ENCODE data around the gene PIEZO1.
A peak's percentile ranks its signal among the peaks of the same experiment; 100 is the strongest.

PIEZO1 gene

DNA sequence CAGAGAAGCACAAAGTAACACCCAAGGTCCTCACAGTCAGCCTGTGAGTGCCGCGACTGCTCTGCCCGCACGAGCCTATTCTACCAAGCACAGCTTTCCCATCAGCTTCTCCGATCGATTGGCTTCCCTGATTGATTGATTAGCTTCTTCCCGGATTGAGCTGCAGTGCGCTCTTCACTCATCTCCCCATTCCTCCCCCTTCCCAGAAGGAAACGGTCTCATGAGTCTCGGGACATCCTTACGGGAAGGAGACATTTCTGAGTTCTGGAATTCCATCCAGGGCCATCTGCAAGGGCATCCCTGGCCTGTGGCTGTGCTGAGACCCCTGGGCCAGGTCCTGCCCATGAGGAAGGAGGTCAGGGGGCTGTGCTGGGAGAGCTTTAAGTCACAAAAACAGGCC, 18.0 kb downstream of the PIEZO1 start:
- Mint-ChIP-seq H3K9me3 (no peaks in the 10 kb centered on the region), H3K27ac (peak overlapping the region; percentile 69), H3K4me3 (no peak overlapping the region), H3K4me1 (ENCODE audit: low read depth) (peaks cover 74% of the 10 kb centered on the region), H3K27me3 (no peaks in the 10 kb centered on the region), H3K36me3 (ENCODE audit: low read depth) (peaks cover 62% of the 10 kb centered on the region)
- intact Hi-C loops (cut with micrococcal nuclease): no loop called here

DNA sequence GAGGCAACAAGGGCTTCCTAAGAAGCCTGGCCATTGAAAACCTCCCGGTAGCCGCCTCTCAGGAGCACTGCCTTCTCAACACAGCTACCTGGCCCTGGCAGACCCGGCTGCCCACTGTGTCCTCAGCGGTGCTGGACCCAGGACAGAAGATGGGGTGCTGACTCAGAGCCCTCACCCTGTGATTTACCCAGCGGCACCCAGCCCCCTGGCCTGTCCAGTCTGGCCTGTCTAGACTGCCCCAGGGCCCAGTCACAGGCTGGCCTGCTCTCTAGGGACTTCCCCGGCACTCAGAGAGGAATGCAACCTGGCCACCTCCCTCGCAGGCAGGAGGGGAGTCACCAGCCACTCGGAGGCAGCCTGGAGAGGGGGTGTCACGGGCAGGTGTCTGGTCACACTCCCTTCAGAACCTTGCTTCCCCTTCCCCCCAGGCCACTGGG, 20.1 kb downstream of the PIEZO1 start:
- intact Hi-C loops (cut with micrococcal nuclease): no loop called here
- H3K4me1 Mint-ChIP-seq (ENCODE audit: low read depth): peaks cover 73% of the 10 kb centered on the region
- H3K4me3 Mint-ChIP-seq: no peak overlapping the region
- H3K36me3 Mint-ChIP-seq (ENCODE audit: low read depth): peaks cover 74% of the 10 kb centered on the region
- no peaks in the 10 kb centered on the region for H3K27me3 Mint-ChIP-seq
- no peaks in the 10 kb centered on the region for H3K9me3 Mint-ChIP-seq
- H3K27ac Mint-ChIP-seq: no peak overlapping the region

DNA sequence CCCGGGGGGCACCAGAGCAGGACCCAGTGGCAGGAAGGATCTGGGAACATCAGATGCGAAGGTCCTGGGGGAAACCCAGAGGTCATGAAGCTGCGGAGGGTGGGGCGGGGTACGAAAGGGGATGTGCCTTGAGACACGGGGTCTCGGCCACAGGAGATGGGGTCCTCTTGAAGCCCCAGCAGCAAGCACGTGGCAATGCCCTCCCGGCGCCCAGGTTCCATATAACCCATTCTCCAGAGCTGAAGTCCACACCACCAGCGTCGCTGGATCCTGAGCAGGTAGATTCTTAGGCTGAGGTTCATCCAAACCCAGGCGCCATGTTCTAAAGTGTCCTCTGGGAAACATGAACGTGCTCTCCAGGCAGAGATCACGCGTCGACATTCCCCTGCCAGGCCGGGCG, 20.9 kb downstream of the PIEZO1 start:
- Mint-ChIP-seq H3K27ac (no peak overlapping the region), H3K4me1 (ENCODE audit: low read depth) (peaks cover 73% of the 10 kb centered on the region), H3K27me3 (no peaks in the 10 kb centered on the region), H3K9me3 (no peaks in the 10 kb centered on the region), H3K36me3 (ENCODE audit: low read depth) (peaks cover 74% of the 10 kb centered on the region), H3K4me3 (no peak overlapping the region)
- intact Hi-C loops (cut with micrococcal nuclease): no loop called here

DNA sequence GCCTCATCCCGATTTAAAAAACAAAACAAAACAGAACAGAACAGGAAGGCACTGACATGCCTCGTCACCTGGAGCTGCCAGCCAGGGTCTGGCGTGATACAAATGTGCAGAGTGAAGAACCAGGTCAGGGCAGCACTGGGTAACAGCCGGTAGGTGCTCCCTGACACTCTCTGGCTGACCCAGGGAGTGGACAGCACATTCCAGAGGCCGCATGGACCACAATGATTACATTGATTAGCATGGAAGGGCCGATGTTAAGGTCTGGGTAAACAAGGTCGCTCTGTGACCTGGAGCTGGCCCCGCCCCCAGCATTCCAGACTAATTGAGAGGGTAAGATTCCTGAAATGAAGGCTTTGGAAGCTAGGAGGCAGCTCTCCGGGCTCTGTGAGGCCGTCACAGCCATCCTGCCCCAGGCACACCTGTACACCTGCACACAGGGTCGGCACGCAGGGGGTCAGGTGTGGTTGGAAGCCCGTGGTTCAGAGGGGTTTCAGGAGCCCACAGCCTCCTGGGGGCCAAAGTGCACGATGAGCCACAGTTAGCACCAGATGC, 21.4 kb downstream of the PIEZO1 start:
- H3K4me1 Mint-ChIP-seq (ENCODE audit: low read depth): peaks cover 73% of the 10 kb centered on the region
- peak overlapping the region; percentile 1 for H3K27ac Mint-ChIP-seq
- no peak overlapping the region for H3K4me3 Mint-ChIP-seq
- intact Hi-C loops (cut with micrococcal nuclease): no loop called here
- no peaks in the 10 kb centered on the region for H3K9me3 Mint-ChIP-seq
- peaks cover 79% of the 10 kb centered on the region for H3K36me3 Mint-ChIP-seq (ENCODE audit: low read depth)
- H3K27me3 Mint-ChIP-seq: no peaks in the 10 kb centered on the region

DNA sequence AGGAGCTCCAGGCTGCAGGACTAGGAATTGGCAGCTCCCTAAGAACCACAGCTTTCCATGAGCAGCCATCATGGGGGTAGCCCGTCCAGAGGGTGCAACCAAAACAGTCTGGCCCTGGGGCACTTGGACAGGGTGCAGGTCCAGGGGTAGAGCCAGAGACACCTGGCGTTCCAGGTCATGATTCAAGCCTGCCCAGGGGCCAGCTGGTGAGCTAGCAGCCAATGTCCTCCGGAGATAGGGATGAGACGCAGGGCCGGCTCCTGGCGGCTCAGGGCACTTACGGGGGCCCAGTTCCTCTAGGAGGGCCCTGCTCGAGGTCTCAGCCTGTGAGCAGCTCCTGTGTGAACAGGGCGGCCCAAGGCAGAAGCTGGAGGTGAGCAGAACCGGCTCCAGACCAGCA, 22.1 kb downstream of the PIEZO1 start:
- Mint-ChIP-seq H3K4me3 (no peak overlapping the region), H3K9me3 (no peaks in the 10 kb centered on the region), H3K36me3 (ENCODE audit: low read depth) (peaks cover 83% of the 10 kb centered on the region), H3K27me3 (no peaks in the 10 kb centered on the region), H3K4me1 (ENCODE audit: low read depth) (peaks cover 73% of the 10 kb centered on the region), H3K27ac (no peak overlapping the region)
- intact Hi-C loops (cut with micrococcal nuclease): no loop called here

DNA sequence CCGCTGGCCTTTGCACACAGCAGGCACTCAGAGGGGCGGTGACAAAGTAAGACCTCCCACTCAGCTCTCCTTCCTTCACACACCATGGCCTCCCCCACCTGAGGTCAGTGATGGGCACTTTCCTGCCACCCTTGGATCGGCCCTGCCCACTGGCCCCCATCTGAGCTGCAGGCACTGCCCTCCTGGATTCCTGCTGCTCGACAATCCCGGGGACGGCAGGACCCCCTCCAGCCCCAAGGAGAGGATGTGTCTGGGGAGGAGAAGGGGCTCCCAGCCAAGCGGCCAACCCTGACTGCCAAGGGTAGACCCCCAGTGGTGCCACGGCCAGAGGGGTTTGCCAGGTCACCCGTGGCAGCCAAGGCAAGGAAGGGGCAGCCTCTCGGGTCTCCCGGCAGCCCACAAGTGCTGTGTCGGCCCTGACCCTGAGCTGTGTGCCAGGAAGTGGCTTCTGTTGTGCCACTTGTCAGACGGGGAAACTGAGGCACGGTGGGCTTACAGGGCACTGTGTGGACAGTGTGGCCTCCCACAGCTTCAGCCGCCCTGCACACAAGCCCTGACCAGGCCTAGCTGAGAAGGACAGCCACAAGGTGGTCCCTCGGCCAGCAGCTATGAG, 22.7 kb downstream of the PIEZO1 start:
- Mint-ChIP-seq H3K4me1 (ENCODE audit: low read depth) (peaks cover 73% of the 10 kb centered on the region), H3K36me3 (ENCODE audit: low read depth) (peaks cover 80% of the 10 kb centered on the region), H3K9me3 (no peaks in the 10 kb centered on the region), H3K4me3 (no peak overlapping the region), H3K27me3 (no peaks in the 10 kb centered on the region), H3K27ac (no peak overlapping the region)
- intact Hi-C loops (cut with micrococcal nuclease): no loop called here

DNA sequence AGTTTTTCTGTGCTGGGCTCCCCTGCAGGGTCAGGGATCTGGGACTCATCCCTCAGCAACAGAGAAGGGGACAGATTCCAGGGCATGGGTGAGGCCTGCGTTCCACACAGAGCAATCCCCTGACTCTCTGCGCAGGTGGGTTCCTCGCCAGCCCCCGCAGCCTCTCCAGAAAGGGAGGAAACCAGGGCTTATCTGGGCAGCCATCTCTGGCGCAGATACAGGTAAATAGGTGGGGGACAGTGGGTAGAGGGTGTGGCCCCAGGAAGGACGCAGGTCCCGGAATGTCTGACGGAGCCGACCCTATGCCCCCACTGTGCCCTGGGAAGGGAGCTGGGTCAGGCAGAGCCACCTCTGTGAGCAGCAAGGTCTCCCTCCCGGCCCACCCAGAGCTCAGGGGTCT, 23.2 kb downstream of the PIEZO1 start:
- H3K27me3 Mint-ChIP-seq: no peaks in the 10 kb centered on the region
- peaks cover 73% of the 10 kb centered on the region for H3K4me1 Mint-ChIP-seq (ENCODE audit: low read depth)
- H3K27ac Mint-ChIP-seq: no peak overlapping the region
- H3K4me3 Mint-ChIP-seq: no peak overlapping the region
- peaks cover 80% of the 10 kb centered on the region for H3K36me3 Mint-ChIP-seq (ENCODE audit: low read depth)
- no peaks in the 10 kb centered on the region for H3K9me3 Mint-ChIP-seq
- intact Hi-C loops (cut with micrococcal nuclease): no loop called here

DNA sequence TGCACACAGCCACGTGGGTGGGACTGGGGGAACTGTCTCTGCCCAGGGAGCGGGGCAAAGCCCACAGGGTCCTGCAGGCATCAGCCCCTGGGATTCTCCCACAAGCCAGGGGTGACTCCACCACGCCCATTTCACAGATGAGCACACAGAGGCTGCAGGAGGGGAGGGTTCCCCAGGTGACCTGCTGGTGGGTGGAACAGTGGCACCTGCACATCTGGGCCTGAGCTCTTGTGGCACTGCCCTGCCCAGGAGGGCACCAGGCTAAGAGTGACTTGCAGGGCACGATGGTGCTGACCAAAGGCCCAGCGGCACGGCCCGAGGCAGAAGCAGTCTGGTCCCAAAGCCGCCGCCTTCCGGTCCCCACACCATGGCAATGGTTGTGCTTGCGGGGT, 23.9 kb downstream of the PIEZO1 start:
- intact Hi-C loops (cut with micrococcal nuclease): no loop called here
- Mint-ChIP-seq H3K4me3 (no peak overlapping the region), H3K27ac (no peak overlapping the region), H3K4me1 (ENCODE audit: low read depth) (peaks cover 69% of the 10 kb centered on the region), H3K36me3 (ENCODE audit: low read depth) (peaks cover 80% of the 10 kb centered on the region), H3K9me3 (no peaks in the 10 kb centered on the region), H3K27me3 (no peaks in the 10 kb centered on the region)

DNA sequence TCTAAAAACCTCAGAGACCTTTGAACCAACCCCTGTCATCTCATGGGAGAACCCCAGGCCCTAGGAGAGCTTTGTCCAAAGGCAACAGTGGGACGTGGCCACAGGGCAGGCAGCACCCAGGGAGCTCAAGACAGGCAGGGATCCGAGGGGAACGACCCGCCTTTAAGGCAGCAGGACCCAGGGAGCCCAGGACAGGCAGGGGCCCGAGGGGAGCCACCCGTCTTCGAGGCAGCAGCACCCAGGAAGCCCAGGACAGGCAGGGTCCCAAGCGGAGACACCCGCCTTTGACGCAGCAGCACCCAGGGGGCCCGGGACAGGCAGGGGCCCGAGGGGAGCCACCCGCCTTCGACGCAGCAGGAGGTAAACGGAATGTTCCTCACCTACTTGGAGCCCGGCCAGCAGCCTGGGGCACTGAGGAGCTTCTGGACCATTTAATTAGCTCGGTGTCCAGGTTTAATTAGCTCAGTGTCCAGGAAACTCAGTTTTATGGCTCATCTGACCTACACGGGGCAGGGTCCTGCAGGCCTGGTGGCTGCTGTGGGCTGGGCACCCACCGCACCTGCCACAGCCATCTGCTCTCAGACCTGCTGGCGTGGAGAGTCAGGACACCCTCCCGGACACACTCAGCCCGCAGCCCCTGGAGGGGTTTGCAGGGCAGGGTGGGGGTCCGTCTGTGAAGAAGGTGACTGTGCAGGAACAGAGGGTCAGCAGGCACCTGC, 24.4 kb downstream of the PIEZO1 start:
- H3K4me3 Mint-ChIP-seq: no peak overlapping the region
- H3K27me3 Mint-ChIP-seq: no peaks in the 10 kb centered on the region
- intact Hi-C loops (cut with micrococcal nuclease): no loop called here
- H3K9me3 Mint-ChIP-seq: no peaks in the 10 kb centered on the region
- H3K36me3 Mint-ChIP-seq (ENCODE audit: low read depth): peaks cover 80% of the 10 kb centered on the region
- peak overlapping the region; percentile 41 for H3K27ac Mint-ChIP-seq
- peaks cover 70% of the 10 kb centered on the region for H3K4me1 Mint-ChIP-seq (ENCODE audit: low read depth)

DNA sequence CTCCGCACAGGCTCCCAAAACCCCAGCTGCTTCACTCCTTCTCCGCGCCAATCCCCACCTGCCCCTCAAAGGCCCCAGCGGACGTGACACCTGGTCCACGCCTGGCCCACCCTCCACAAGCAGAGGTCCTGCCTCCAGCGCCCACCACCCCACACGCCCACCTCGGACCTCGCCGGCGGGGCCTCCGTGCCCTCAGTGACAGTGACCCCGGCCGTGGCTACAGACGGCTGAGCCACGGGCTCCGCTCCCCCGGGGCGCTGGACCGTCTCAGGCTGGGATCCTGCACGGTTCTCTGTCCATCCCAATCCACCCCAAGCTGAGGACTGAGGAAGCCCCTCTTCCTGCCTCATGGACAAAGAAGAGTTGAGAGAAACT, 25.1 kb downstream of the PIEZO1 start:
- Mint-ChIP-seq H3K27me3 (no peaks in the 10 kb centered on the region), H3K4me1 (ENCODE audit: low read depth) (peaks cover 75% of the 10 kb centered on the region), H3K4me3 (no peak overlapping the region), H3K9me3 (no peaks in the 10 kb centered on the region), H3K27ac (peak overlapping the region; percentile 41), H3K36me3 (ENCODE audit: low read depth) (peaks cover 80% of the 10 kb centered on the region)
- intact Hi-C loops (cut with micrococcal nuclease): no loop called here

DNA sequence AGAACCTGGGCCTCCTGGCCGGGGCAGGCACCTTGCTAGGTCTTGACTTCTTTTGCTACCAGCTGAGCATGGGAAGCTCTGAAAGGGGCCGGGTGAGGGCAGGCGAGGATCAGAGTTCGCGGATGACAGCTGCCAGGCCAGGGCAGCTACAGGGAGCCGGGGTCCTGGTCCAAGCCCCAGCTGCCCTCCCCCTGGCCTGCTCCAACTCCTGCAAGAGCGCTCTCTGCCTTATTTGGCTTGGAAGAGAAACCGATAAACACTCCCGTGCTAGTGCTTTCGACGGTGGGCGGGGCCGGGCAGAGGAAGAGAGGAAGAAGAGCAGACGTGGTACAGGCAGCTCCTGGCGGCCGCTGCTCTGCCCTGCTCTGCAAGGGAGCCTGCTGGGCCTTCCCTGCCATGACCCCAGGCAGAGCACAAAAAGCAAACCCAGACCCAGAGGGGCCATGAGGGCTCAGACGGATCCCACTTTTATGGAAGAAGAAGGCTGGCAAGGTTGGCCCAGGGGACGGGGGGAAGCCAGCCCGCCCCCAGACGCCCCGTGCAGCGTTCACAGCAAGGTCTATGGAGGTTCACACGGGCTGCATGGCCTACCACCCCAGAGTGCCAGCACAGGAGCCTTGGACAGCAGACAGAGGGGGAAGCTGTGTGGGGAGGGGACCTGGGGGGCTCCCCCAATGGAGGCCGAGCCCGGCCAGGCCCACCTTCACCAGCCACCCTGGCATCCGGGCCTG, 25.6 kb downstream of the PIEZO1 start:
- H3K9me3 Mint-ChIP-seq: no peaks in the 10 kb centered on the region
- H3K4me3 Mint-ChIP-seq: no peak overlapping the region
- no peaks in the 10 kb centered on the region for H3K27me3 Mint-ChIP-seq
- H3K4me1 Mint-ChIP-seq (ENCODE audit: low read depth): peaks cover 75% of the 10 kb centered on the region
- H3K36me3 Mint-ChIP-seq (ENCODE audit: low read depth): peaks cover 80% of the 10 kb centered on the region
- peak overlapping the region; percentile 41 for H3K27ac Mint-ChIP-seq
- intact Hi-C loops (cut with micrococcal nuclease): no loop called here

DNA sequence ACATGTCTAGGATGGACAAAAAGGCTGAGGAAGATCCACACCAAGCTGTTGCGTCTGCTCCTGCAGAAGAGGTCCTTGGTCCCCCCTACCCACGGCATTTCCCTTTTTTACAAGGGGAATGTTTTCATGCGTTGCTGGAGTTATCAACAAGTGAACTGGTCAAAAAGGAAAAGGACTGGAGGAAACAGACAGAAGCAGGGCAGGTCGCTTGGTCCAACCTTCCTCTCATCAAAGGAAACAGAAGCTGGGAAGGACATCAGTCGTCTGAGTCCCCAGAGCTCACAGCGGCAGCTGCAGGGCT, 26.1 kb downstream of the PIEZO1 start:
- Mint-ChIP-seq H3K36me3 (ENCODE audit: low read depth) (peaks cover 80% of the 10 kb centered on the region), H3K27me3 (no peaks in the 10 kb centered on the region), H3K9me3 (no peaks in the 10 kb centered on the region), H3K27ac (peak overlapping the region; percentile 41), H3K4me1 (ENCODE audit: low read depth) (peaks cover 78% of the 10 kb centered on the region), H3K4me3 (no peak overlapping the region)
- intact Hi-C loops (cut with micrococcal nuclease): no loop called here

DNA sequence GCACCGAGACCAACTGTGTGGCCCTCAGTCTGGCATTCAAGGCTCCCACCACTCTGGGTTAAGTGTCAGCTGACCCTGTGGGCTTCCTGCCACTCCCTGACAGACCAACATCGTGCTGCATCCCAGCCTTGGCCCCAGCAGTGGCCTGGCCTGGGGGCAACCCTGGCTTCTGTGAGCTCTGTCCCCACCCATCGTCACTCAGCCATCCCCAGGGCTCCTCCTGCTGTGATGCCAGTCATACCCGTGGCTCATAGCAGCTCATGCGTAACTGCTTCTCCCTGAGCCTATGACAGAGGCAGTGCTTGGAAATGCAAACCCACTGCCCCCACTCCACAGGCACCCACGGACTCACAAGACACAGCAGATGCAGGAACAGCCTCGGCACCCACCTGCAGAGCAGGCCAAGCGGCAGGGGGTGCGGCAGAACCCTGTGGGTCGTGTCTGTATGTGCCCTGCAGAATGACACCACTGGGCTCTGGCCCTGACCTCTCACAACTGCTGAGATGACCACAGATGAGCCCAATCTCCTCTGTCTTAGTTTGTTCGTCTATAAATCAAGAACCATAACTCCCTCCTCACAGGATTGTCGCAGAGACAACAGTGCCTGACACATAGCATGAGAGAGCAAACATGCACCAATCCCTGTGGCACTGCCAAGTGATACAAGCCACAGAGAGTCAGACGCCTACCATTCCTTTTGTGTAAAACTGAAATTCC, 26.6 kb downstream of the PIEZO1 start:
- Mint-ChIP-seq H3K27ac (peak overlapping the region; percentile 27), H3K4me3 (no peak overlapping the region), H3K27me3 (no peaks in the 10 kb centered on the region), H3K4me1 (ENCODE audit: low read depth) (peaks cover 79% of the 10 kb centered on the region), H3K36me3 (ENCODE audit: low read depth) (peaks cover 80% of the 10 kb centered on the region), H3K9me3 (no peaks in the 10 kb centered on the region)
- intact Hi-C loops (cut with micrococcal nuclease): no loop called here

All from dendritic cell treated with granulocyte-macrophage colony-stimulating factor and Interleukin-4, amounts not matched to agents 40 ng/mL and 50 ng/mL, for 4 days (primary cell).